Measurements from ENCODE around the gene LAMA2.

LAMA2 gene

DNA sequence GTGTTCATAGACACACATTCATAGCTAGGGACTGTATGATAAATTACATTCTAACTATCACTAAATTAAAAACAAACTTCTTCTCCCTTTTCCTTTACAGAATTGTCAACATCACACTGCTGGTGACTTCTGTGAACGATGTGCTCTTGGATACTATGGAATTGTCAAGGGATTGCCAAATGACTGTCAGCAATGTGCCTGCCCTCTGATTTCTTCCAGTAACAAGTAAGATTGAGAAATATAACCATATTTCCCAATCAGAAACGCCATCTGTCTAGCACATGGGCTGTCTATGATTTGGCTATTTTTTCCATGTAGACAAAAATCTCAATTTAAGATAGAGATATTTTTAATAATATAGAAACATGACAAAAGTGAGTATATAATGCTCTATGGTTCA is 459.3 kb downstream of the LAMA2 start:
- no peak for DNase-seq

DNA sequence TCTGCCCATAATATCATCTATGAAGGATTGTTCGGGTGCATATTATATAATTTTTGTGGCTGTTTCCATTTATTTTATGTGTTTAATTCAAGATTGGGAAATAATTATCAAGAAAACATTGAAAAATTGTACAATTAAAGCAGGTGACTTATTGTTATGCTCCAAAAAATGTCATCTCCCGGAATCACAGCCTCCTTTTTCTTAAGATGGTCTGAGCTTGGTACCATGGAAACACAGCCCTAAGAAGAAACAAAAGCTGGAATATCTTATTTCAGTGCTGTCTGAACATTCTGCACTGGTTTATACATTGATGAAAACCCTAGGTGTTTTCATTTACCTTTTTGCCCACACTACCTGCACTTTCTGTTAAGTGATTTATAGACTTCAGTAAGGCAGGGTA is 459.9 kb downstream of the LAMA2 start:
- DNase-seq, result no peak

DNA sequence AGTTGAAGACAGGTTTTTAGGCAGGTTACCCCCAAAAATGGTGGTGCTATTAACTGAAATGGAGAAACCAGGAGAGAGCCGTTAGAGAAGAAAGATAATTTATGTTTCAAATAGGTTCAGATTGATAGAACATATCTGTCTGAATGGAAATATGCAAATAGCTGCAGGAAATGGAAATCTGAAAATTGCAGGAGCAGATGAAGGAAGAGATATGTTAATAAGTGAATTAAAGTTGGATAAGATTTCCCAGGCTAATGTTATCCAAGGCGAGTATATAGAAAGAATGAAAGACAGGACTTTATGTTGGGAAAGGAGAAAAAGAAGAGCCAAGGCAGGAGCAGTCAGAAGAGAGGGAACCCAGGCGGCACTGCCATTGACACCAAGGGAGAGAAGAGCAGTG is 461.4 kb downstream of the LAMA2 start:
- DNase-seq, result no peak

DNA sequence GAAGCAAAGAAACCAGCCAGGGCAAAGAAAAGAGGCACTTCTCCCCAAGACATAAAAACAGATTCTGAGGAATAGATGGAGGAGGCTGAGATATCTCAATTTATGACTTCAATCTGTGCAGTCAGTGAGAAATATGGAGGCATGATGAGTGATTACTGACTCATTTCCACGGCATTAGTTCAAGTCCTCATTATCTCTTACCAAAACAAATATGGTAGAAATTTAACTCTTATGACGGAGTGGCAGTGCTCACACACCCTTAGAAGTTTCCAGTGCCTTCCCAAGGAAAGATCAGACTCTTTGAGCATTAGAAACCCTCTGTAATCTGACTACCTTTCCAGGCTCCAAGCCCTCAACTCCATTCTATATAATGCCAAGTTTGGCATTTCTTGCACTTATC is 463.0 kb downstream of the LAMA2 start:
- DNase-seq, result no peak

DNA sequence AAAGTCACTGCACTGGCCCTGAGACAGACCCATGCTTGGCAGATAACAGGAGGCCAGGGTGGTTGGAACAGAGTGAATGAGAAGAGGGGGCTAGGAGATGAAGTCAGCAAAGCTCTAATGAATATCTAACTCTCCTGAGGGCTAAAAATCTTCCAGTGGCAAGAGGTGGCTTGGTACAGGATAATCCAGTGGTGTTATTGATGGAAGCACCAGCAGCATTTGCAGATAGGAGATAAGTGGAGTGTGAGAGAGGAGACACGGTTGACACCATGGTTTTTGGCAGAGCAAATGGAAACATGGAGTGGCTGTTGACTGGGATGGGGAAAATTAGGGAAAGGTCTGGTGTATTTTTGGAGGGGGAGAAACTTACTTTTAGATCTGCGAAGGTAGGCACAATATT is 464.0 kb downstream of the LAMA2 start:
- DNase-seq, result no peak

DNA sequence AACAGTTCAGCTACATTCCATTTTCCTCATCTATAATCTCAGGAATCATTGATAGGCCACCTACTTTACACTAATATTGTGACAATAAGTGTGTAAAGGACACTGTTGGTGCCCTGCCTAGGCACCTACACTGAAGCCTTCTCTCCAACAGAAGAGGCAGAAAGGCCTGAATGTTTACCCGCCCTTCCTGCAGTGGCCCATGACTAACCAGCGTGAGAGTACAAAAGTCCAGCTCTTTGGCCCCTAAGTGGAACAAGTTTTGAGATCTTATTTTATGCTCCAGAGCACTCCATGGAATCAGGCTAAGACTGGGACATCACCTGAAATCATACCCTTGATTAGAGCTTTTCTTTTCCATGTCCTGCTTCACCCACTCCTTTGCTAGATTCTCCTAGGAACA is 467.3 kb downstream of the LAMA2 start:
- DNase-seq, result no peak

DNA sequence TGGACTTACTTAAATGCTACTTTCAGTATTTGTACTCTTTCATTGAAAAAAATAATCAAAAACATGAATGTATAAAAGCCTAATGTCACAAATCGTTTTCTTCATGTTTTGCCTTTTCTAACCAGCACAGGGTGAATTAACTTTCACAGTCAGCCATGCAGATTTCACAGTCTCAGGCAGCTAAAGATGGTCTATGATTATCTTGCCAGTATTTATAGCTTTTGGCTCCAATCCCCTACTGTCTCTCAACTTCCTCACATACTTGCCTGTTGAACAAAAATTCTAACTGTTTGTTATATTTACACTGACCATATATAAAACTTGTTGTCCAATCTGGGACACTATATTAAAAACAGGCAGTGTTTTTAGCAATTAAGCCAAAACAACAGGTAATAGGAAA is 468.9 kb downstream of the LAMA2 start:
- DNase-seq, result no peak

DNA sequence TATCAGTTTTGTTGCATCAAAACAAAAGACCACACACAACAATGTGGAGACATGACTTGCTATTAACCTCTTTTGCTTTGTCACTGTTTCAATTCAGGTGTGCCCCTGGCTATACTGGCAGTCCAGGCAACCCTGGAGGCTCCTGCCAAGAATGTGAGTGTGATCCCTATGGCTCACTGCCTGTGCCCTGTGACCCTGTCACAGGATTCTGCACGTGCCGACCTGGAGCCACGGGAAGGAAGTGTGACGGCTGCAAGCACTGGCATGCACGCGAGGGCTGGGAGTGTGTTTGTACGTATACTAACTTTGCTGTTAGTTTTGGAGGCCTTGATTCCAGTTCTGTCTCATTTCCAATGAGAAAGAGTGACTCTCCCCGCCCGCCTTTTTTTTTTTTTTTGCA is 470.1 kb downstream of the LAMA2 start:
- DNase-seq, result no peak

DNA sequence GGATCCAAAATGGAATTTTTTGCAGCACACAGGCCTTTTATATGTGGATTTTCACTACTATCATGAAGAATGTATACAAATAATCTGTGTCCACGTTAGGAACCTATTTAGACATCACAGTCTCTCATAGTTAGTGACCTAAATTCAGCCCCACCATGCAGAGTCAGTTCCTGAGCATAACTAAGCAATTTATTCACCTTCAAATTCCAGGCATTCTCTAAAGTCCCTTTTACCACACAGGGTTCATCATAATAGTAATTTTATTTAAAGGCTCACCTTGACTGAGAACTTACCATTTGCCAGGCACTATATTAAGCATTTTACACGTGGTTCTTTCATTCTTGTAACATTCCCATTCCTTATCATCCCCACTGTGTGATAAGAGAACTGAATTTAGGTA is 473.2 kb downstream of the LAMA2 start:
- no peak for DNase-seq

DNA sequence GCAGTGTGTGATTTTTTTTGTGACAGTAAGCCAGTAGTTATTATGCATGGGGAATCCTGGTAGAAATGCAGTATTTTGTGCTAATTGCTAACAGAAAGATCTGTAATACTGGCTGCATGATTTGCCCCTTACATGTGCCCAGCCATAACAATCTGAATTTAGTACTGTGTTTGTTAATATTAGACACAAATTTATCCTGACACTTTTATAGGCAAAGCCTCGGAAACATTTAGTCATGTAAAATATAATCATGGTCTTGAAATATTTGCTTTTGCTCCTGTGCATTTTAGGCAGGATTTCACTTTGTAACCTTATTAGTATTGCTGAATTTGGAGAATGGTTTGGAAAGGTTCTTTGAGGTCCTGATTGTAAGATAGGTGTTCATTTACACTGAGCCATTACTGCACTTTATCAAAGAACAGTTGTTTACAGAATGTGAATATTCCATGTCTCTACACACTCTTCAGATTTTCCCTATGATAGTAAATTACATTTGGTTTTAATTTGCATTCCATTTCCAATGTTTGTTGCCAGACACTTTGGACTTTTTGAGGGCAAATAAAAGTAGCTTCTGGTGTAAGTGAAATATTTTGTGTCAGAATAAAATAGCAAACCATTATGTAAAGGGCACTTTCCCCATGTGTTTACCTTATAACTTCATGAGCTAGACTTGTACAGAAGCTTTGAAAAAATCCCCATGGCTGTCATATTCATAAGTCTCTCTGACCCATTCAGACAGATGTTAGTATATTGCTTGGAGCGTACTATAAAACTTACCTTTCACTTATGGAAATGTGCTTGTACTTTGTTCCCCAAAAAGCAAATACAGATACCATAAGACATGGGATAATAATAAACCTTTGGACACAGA is 477.1 kb downstream of the LAMA2 start:
- no peak for DNase-seq

DNA sequence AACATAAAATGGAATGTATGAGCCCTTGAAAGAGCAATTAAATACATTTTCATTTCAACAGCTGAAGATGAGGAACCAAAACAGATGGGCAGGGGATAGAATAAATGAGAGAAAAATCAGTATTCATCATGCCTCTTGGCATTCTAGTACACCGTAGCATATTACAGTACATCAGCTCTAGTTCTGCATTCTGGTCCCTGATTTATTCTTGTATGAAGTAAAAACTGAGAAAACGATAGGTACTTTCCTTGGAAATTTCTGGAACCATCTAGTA is 477.7 kb downstream of the LAMA2 start:
- no peak for DNase-seq

DNA sequence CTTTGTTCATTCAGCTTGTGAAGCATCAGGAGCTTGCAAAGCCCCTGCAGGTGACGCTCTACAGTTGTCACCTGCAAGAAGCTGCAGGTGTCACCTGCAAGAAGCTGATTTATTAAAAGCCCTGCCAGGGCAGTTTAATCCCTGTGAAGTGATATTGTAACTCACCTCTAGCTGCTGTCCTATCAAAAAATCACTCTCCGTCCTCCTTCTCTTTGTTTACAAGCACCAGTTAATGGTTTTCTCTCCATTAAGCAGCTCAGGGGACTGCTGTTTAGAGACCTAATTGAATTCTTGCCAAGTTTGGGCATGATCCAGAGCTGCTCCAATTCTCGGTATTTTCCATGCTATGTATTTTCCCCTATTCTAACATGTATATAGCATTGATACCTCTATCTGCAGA is 481.1 kb downstream of the LAMA2 start:
- DNase-seq, result no peak

DNA sequence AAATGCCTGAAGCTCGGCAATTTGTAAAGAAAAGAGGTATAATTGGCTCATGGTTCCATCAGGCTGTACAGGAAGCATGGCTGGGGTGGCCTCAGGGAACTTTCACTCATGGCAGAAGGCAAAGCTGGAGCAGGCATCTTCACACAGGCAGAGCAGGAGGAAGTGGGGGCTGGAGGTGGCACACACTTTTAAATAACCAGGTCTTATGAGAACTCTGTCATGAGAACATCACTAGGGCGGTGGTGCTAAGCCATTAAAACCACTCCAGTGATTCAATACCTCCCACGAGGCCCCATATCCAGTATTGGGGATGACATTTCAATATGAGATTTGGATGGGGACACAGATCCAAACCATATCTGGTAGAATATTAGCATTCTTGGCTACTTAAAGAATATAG is 481.8 kb downstream of the LAMA2 start:
- DNase-seq, result no peak

DNA sequence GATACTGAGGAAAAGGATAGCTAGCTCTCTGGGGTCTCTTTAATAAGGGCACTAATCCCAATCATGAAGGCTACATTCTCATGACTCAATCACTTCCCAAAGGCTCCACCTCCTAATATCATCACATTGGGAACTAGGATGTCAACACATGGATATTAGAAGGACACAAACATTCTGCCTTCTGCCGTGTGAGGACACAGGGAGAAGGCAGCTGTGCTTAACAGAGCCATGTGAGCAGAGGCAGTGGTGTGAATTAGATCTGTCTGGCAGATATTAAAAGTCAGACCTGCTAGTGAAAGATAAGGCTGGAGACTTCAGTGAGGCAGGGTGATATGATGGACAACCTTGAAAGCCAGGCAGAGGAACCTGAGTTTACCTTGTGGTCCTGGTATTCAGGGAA is 485.1 kb downstream of the LAMA2 start:
- DNase-seq, result no peak

DNA sequence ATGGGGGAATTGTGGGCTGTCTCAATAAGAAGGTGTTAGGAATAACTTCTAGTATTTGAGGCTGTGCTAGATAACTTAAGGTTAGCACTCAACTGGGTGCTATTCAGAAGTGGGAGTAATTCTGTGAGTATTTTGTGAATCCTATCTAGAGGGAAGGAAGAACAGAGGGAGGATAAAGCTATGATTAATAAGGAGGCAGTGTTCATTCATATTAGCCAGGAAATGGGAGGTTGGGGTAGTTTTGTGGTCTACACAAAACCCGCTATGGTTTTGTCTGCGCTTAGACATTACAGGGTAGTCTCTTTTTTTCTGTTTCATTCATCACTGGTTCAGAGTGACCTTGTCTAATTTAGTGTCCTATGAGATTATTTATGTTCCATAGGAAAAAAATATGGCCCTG is 486.0 kb downstream of the LAMA2 start:
- DNase-seq, result no peak

DNA sequence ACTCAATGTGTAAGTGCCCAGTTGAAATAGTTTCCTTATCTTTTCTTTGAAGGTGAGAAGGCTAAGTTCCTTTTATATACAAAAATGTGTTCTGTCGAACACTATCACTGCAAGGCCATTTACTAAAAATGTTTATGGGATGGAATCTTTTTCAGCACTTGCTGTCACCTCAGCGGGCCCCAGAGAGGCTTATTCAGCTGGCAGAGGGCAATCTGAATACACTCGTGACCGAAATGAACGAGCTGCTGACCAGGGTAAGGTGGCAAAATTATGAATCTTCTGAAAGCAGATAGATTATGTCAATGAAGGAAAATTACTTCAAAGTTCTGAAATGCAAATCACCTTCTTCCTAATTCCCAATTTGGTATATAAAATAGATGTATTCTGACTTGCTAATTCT is 486.8 kb downstream of the LAMA2 start:
- no peak for DNase-seq

DNA sequence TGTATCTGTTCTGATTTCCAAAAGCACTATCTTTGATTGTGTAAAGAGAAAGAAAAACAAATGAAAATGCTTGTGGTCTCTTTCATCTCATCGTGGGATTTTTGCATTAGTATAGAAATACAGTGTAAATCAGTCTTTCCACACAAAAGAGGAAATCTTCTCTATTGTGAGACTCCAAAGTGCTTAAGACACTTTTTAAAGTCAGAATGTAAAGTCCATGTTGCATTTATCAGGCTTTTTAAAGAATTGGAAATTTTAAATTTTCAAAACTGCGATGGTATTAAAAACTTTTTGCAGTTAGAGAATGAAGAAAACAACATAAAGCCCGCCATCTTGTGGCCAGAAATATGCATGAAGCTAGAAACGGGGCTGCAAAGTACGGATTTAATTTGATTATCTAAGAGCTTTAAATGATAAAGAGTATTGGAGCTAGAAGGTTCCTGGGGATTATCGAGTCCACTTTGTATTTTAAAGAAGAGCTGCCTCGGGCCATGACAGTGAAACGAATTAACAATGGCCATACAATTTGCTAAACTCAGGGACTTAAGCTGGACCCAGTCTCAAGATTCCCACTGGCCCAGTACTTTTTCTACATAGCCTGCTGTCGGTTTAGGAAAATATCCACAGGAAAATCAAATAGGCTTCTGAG is 487.5 kb downstream of the LAMA2 start:
- DNase-seq, result no peak

DNA sequence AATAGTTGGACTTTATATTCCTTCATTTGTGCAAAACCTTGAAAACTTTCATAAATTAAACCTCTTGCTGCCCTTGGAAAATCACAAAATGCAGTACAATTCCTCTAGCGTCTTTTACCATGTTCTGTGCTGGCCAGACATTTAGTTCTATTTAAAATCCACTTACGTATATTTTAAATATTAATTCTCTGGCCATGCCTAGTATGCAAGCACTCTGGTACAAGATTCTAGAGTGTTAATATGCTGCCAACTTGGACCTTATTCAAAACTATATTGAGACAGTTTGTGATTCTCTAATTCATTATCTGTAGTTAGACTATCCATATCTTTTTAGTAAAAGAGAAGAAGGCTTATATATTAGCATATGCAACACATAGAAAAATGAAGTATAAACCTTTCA is 498.9 kb downstream of the LAMA2 start:
- DNase-seq, result no peak

DNA sequence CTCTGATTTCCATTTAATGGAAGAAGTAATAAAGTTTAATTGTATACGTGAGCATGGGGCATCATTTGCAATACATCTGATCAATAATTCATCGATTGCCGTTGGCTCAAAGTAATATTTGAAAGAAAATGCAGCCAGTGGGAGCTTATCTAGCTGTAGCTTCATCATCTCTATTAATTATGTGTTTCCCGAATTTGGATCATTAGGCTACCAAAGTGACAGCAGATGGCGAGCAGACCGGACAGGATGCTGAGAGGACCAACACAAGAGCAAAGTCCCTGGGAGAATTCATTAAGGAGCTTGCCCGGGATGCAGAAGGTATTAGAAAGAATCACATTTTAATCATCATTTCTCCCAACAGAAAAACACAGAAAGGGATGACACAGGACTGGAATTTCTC is 500.0 kb downstream of the LAMA2 start:
- no peak for DNase-seq

DNA sequence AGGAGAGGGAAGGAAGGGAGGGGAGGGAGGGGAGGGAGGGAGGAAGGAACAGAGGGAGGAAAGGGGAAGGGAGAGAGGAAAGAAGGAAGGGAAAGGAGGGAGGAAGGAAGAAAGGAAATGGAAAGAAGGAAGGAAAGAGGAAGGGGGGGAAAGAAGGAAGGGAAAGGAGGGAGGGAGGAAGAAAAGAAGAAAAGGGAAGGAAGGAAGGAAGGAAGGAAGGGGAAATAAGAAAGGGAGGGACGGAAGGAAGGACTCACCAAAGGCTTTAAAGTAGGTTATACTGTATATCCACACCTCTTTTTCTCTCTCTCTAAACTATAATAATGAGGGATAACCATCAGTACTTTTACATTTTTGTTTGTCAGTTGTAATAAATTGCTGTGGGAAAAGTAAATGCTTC is 502.2 kb downstream of the LAMA2 start:
- DNase-seq, result no peak

DNA sequence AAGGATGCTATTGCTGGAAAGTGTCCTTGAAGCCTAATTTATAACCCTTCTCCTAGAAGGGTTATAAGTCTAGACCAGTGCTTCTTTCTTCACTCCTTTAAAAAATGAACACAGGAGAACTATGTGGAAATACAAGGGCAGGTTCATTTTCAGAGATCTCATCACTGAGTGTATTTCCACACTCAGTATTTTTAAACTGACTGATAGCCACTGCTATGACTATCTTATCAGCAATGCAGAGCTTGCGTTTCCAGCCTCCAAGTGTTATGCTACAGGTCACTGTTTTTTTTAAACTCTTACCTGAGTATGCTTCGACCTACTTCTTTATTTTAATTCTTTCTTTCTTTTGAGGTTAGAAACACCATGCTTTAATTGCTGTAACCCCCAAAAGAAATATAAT is 508.0 kb downstream of the LAMA2 start:
- no peak for DNase-seq

DNA sequence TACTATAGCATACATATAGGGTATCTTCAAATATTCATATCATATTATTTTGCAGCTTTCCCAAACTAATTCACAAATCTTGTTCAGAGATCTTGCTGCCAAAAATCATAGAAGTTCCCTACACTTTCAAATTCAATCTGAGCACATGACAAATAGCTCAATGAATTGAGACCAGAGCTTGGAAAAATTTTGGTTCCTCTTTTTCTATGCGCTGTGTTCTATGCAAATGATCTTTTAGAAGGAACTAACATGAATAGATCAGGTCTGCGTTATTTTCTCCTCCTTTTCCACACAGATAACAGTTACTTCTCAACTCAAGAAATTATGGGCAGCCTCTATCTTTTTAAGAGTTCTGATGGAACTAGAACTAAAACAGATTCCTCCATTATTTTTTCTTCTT is 510.7 kb downstream of the LAMA2 start:
- no peak for DNase-seq

DNA sequence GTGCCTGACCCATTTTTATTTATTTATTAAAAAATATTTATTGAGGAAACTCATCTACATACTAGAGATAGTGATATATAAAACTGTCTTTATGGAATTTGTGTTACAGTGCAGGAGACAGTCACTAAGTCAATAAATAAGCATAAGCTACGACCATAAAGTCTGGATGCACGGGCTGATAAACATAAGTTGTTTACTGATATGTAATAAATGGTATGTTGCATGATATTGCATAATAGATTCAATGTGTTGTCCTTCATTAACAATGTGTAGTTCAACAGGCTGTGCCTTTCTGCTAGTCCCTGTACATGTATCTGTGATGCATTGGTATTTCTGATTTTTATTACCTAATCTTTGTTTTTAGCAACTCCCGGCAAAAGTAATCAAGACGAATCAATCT is 515.8 kb downstream of the LAMA2 start:
- DNase-seq, result no peak

DNA sequence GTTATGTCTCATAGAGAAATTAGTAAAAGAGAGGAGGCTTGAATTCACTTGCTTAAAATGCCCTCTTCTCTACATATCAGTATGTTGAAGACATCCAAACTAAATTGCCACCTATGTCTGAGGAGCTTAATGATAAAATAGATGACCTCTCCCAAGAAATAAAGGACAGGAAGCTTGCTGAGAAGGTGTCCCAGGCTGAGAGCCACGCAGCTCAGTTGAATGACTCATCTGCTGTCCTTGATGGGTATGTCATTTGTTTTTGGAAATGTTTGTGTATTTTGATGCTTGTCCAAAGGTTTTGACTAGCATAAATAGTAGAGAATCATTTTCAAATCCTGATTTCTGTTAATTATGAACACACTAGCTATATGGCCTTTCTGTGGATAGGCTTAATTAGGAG is 519.3 kb downstream of the LAMA2 start:
- no peak for DNase-seq

DNA sequence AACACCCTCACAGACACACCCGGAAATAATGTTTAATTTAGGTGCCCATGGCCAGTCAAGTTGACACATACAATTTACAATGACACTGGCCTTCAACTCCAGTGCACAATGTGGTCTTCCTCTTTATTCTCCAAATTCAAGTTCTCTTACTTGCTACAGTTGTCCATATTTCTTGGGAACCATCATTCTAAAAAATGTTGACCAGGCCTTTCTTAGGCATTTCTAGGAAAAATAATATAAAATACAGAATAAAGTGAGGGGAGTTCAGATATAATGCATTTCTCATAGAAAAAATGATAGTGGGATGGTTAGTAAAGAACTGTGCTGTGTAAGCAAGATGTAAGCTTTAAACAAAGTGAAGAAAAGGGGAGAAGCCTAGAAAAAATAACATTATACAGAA is 528.2 kb downstream of the LAMA2 start:
- DNase-seq, result no peak
